Osteocyte (in vitro differentiated cells): ENCODE data around the gene RNF175. TPM values are rescaled to one million over a fixed set of nuclear protein-coding genes. Genes with fewer than 3 reads are reported as not detected.
"Not testable (repeated sequence)": the region's sequence is repeated elsewhere in the genome, so short reads cannot be mapped to it uniquely, and the experiment has no call there.

ENCODE experiments used
- DNase-seq: peaks from one replicate; pipeline ENCODE4 v3.0.0; 2021; ENCODE audit warnings: mixed read lengths; ENCODE audit not compliant: unreplicated experiment; ENCODE audit errors: extremely low spot score
- H3K27ac Mint-ChIP-seq: one replicate; pipeline ENCODE4 v1.8.0; 2021; ENCODE audit warnings: mild to moderate bottlenecking, mixed read lengths; ENCODE audit not compliant: unreplicated experiment
- H3K27me3 Mint-ChIP-seq: one replicate; pipeline ENCODE4 v1.8.0; 2021; ENCODE audit warnings: mixed read lengths; ENCODE audit not compliant: unreplicated experiment
- H3K36me3 Mint-ChIP-seq: one replicate; pipeline ENCODE4 v1.8.0; 2021; ENCODE audit warnings: mixed read lengths; ENCODE audit not compliant: unreplicated experiment
- H3K4me1 Mint-ChIP-seq: one replicate; pipeline ENCODE4 v1.8.0; 2021; ENCODE audit warnings: mixed read lengths; ENCODE audit not compliant: unreplicated experiment
- H3K4me3 Mint-ChIP-seq: one replicate; pipeline ENCODE4 v1.8.0; 2021; ENCODE audit warnings: mild to moderate bottlenecking, moderate library complexity, mixed read lengths; ENCODE audit not compliant: unreplicated experiment
- H3K9me3 Mint-ChIP-seq: one replicate; pipeline ENCODE4 v1.8.0; 2021; ENCODE audit warnings: mixed read lengths; ENCODE audit not compliant: unreplicated experiment
- CTCF ChIP-seq: fragments of 200-600 bp; sonication (generic); IDR thresholded peaks from 2 replicates; pipeline ENCODE4 v1.5.0; 2021; ENCODE audit warnings: antibody characterized with exemption, mild to moderate bottlenecking, moderate library complexity
- total RNA-seq: library from RNA; stranded (reverse); gene quantifications from 2 replicates; pipeline ENCODE4 v1.2.1, GENCODE V29; 2021

The RNF175 gene
- total RNA-seq, 1 donor from 2014 or later: 0.32 TPM

- no peak for DNase-seq
- no peak for TF ChIP-seq CTCF
- H3K27ac Mint-ChIP-seq: peak overlapping the region; percentile 71
- H3K9me3 Mint-ChIP-seq: peaks cover 20% of the 10 kb centered on the region
- H3K36me3 Mint-ChIP-seq: peaks cover 8% of the 10 kb centered on the region
- peaks cover 19% of the 10 kb centered on the region for H3K4me1 Mint-ChIP-seq
- no peak overlapping the region for H3K4me3 Mint-ChIP-seq
- peaks cover 8% of the 10 kb centered on the region for H3K27me3 Mint-ChIP-seq
Measured at GRCh38 chr4:153676486-153676885, 83.3 kb downstream of the RNF175 start.

GRCh38 chr4:153669838-153670237 lies 90.0 kb downstream of the RNF175 start:
- no peaks in the 10 kb centered on the region for H3K4me1 Mint-ChIP-seq
- no peak for DNase-seq
- H3K9me3 Mint-ChIP-seq: peaks cover 16% of the 10 kb centered on the region

GRCh38 chr4:153668647-153669046 lies 91.2 kb downstream of the RNF175 start:
- TF ChIP-seq CTCF: no peak
- H3K36me3 Mint-ChIP-seq: no peaks in the 10 kb centered on the region
- H3K27ac Mint-ChIP-seq: no peak overlapping the region
- H3K27me3 Mint-ChIP-seq: peaks cover 8% of the 10 kb centered on the region
- no peak for DNase-seq
- no peak overlapping the region for H3K4me3 Mint-ChIP-seq
- H3K9me3 Mint-ChIP-seq: peaks cover 6% of the 10 kb centered on the region
- H3K4me1 Mint-ChIP-seq: no peaks in the 10 kb centered on the region

More at GRCh38 chr4:153669838-153670237, 90.0 kb downstream of the RNF175 start:
- peaks cover 8% of the 10 kb centered on the region for H3K27me3 Mint-ChIP-seq
- H3K4me3 Mint-ChIP-seq: no peak overlapping the region
- TF ChIP-seq CTCF: no peak
- H3K36me3 Mint-ChIP-seq: peaks cover 2% of the 10 kb centered on the region
- no peak overlapping the region for H3K27ac Mint-ChIP-seq

GRCh38 chr4:153666505-153666904 lies 93.3 kb downstream of the RNF175 start:
- not testable (repeated sequence) for H3K27ac Mint-ChIP-seq, H3K27me3 Mint-ChIP-seq, H3K9me3 Mint-ChIP-seq, H3K4me1 Mint-ChIP-seq, H3K4me3 Mint-ChIP-seq, DNase-seq, H3K36me3 Mint-ChIP-seq

- DNase-seq: no peak
- H3K27ac Mint-ChIP-seq: no peak overlapping the region
- no peak overlapping the region for H3K4me3 Mint-ChIP-seq
- H3K27me3 Mint-ChIP-seq: peaks cover 4% of the 10 kb centered on the region
- TF ChIP-seq CTCF: no peak
- H3K36me3 Mint-ChIP-seq: no peaks in the 10 kb centered on the region
- H3K9me3 Mint-ChIP-seq: peaks cover 5% of the 10 kb centered on the region
- no peaks in the 10 kb centered on the region for H3K4me1 Mint-ChIP-seq
Measured at GRCh38 chr4:153663667-153664066, 96.2 kb downstream of the RNF175 start.

- Mint-ChIP-seq H3K36me3 (no peaks in the 10 kb centered on the region), H3K4me3 (no peak overlapping the region), H3K4me1 (peaks cover 2% of the 10 kb centered on the region), H3K27ac (no peak overlapping the region), H3K9me3 (peaks cover 5% of the 10 kb centered on the region), H3K27me3 (peaks cover 2% of the 10 kb centered on the region)
- DNase-seq: no peak
- no peak for TF ChIP-seq CTCF
Measured at GRCh38 chr4:153661908-153662307, 97.9 kb downstream of the RNF175 start.
